COR-L47 (cell line): ENCODE measurements around the gene CNTNAP2.

Experiments used
- DNase-seq: peaks from one replicate; lab custom pipeline; 2025; lab: John Stamatoyannopoulos, UW

CNTNAP2 gene

DNA sequence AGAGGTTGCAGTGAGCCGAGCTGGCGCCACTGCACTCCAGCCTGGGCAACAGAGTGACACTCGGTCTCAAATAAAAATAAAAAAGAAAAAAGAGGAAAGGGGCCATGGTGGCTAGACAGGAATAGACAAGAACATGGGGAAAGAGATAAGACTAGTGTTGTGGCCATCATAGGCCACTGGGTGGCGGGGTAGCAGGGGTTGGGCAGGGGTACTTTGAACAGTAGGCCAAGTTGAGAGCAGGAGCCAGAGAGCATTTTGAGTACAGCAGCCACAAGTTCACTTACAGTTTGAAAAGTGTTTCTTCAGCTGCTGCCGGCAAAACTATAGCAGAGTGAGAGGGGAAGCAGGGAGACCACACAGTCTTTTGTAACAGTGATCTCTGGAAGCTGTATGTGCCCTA, 656.0 kb downstream of the CNTNAP2 start:
- DNase-seq, result no peak

DNA sequence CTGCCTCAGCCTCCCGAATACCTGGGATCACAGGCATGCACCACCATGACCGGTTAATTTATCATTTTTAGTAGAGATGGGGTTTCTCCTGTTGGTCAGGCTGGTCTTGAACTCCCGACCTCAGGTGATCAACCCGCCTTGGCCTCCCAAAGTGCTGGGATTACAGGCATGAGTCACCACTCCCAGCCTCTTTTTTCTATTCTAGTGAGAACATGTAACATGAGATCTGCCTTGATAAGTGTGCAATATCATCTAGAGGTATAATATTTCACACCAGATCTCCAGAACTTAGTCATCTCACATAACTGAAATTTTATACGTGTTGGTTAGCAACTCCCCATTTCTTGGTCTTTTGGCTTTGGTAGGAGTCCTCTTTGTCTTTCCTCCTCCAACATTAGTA, 656.9 kb downstream of the CNTNAP2 start:
- no peak for DNase-seq

DNA sequence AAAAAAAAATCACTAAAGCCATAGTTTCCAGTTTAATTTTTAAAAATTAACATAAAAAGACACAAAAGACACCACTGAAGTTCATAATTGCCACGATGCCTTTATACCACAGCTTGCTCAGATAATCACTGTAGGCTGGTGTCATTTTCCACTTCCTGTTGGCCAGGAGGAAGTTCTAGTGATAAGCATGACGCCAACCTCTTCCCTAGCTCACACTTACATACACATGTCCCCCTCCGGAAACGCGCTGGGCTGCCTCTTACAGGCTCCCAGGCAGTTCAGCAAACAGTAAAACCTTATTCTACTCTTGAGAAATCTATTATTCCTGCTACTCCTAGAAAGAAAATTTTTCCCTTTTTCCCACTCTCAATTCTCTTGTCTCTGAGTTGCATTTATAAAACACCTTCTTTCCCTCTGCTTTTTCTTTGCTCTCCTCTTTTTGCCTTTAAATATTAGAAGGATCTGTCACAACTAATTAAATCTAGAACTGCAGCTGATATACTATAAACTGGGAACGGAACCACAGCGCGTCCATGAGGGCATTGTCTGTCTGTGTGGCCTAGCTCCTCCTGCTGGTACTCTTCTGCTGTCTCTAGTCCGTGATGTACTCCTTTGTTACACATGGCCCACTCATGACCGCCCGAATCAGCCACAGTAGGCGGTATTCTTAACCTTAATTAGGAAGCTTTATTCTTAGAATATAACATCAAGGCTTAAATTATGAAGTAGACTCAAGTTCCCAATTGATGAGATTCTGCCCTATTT, 664.9 kb downstream of the CNTNAP2 start:
- no peak for DNase-seq

DNA sequence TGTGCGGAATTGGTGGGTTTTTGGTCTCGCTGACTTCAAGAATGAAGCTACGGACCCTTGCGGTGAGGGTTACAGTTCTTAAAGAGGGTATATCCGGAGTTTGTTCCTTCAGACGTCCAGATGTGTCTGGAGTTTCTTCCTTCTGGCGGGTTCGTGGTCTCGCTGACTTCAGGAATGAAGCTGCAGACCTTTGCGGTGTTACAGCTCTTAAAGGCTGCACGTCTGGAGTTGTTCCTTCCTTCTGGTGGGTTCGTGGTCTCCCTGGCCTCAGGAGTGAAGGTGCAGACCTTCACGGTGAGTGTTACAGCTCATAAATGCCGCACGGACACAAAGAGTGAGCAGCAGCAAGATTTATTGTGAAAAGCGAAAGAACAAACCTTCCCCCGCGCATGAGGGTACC, 670.7 kb downstream of the CNTNAP2 start:
- no peak for DNase-seq

DNA sequence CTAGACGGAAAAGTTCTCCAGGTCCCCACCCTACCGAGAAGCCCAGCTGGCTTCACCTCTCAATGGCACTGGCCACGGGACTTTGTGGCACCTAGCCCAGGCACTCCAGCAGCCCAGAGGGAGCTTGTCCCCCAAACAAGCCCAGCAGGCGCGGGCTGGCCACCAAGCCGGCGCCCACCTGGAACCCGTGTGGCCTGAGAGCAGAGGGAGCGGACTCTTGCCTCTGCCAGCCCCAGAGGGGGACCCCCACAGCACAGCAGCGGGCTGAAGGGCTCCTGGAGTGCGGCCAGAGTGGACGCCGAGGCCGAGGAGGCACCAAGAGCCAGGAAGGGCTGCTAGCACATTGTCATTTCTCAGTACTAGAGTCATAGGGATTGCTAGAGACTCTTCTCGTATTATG, 671.4 kb downstream of the CNTNAP2 start:
- DNase-seq, result no peak

DNA sequence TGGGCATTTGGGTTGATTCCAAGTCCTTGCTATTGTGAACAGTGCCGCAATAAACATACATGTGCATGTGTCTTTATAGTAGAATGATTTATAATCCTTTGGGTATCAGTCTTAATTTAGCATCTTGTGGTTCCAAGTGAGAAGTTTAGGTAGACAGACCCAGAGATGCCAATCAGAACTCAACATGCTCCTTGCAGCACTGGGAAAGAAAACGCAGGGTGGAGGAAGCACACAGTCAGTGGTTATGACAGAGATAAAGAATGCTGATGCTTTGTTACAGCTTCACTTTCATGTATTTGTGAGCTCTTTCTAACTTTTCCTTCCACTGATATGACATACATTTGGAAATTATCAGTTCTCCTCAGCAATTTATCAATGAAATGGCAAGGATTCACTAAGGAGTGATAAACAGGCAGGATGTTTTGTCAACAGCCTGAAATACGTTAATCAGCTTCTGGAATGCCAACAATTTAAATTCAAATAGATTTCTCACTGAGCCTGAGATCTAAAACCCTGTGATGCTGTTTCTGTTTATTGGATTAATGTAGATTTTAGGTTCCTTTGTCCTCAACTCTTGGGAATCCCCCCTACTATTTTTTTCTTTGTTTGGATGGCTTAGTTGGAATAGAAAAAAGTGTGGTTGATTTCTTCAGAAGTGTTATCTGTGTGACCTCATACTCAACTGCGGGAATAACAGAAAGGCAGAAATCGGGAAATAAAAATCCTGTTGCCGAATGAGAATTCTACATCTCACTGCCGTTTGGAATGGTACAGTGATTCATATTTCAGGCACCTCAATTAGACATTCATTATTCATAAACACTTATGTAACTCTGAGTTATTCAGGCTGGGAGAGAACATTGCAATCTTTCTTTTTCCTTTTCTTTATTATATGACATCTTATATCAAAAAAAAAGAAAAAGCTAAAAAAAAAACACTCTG, 675.0 kb downstream of the CNTNAP2 start:
- no peak for DNase-seq

DNA sequence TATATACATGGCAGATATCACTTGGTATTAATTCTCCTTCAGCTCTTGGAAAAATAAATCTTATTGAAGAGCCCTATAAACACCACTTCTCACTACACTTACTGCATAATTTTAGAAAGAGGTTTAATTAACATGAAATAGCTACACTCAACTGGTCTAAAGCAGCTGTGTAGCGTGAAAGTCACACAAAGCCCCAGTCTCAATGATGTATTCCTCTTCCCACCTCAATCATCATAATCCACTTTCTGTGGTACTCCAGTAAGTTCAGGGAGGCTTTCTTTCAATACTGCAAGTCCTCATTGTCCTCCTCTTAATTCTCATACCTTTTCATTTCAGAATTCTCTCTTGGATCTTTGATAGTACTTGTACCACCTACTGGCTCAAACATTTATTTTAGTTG, 688.0 kb downstream of the CNTNAP2 start:
- no peak for DNase-seq

DNA sequence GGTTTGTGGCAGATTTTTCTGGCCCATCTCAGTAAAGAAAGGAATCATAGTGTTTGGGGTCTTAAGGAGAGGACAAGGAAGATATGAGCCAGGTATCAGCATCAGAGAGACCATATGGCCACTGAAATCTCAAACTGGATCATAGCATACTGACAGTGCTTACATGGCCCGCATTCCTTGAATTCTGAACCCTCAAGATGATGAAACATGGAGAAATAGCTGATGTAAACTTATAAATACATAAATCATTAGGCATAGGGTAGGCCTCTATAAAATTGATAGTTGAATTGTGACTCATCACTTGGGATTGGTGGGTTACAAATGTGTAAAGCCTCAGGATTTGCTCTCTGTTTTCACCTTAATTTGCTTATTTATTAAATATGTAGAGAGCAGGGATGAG, 688.5 kb downstream of the CNTNAP2 start:
- DNase-seq, result no peak

DNA sequence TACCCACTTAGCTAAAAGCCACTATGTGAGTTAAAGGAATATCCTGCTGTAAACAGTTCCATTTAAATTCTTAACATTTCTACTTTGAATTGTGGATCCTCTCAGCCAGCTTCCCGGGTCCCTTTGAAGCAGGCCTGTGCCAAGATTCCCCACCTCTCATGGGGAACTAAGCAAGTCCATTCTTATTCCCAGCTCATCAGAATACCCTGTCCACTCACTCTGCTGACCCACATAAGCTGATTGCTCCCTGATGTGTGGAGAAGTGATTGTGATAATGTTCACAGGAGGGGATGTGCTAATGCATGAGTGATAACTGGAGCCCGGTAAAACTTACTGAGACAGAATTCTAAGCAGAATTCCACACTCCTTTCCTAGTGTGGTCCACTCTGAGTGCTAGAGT, 709.7 kb downstream of the CNTNAP2 start:
- no peak for DNase-seq

DNA sequence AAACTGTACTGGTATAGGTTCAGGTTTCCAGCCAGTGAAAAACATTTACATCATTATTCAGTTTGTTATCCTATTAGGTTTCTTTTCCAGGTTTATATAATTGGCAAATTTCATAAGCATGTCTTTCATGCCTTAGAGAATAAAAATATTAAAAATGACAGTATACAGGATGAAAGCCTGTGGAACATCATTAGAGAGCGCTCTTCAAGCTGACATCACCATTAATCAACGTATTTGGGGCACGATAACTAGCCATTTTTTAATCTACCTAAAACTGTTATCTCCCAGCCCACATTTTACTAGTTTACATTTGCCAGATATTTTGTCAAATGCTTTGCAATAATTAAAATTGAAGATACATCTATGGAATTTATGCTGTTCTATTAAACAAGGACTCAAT, 714.1 kb downstream of the CNTNAP2 start:
- DNase-seq, result no peak

DNA sequence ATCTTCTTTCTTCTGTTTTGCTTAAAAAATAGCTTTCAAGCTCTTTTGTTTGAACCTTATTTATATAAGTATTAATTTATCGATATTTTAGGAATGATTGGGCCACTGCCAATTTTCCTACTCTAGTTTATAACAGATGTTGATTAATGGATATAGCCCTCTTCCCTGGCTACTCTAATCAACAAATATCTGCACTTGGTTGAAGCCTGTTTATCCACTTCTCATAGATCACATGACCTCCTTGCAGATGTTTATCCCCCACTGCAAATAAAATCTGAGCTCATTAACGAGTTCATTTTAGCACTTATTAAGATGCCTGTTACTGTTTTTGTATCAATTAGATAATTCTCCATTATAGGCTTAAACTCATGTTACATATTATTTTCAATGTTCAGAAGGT, 715.3 kb downstream of the CNTNAP2 start:
- no peak for DNase-seq

DNA sequence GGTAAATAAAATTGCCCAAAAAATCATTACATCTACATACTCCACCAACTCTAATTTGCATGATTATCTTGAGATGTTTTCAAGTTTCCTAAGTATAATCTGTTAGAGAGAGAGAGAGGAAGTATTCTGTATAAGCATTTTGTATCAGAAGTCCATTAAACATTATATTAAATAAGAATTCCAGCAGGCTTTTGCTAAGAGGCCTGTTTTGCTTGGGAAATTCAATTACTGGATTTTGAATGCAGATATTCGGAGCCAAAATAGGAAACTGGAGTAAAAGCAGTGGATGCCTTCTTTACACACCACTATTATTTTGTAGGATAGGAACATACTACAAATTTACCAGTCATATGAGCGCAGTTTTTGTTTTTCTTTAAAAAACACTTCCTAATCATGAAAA, 727.8 kb downstream of the CNTNAP2 start:
- DNase-seq, result no peak

DNA sequence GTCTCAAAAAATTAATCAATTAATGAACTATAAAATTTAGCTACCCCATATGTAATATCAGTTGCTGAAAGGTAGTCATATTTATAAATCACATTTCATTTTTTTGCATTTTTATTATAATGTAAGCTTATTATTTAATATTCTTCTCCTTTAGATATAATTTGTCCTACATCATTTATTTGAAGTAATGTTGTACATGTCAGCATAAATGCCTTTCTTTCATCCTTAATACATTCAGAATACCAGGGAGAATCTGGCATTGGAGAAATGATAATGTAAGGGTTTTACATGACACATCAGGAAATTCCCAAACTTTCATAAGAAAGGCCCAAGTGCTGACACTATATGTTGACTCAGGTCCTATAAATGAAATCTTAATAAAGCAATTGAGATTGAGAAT, 742.1 kb downstream of the CNTNAP2 start:
- DNase-seq, result no peak

DNA sequence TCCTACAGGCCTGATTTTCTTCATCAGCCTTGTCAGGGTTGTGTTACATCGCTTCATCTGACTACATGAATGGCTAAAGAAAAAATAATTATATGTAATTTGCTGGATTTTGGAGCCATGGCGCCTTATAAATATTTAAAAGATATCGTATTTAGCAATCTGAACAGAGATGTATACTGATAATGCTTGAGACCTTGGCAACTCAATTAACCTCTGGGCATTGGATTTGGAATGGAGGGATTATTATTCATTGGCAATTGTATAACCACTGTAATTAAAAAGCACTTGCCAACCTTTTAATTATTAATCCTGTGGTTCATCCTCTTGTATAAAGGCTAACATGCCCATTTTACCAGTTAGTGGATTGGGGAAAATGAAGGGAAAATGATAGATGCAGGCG, 745.1 kb downstream of the CNTNAP2 start:
- no peak for DNase-seq

DNA sequence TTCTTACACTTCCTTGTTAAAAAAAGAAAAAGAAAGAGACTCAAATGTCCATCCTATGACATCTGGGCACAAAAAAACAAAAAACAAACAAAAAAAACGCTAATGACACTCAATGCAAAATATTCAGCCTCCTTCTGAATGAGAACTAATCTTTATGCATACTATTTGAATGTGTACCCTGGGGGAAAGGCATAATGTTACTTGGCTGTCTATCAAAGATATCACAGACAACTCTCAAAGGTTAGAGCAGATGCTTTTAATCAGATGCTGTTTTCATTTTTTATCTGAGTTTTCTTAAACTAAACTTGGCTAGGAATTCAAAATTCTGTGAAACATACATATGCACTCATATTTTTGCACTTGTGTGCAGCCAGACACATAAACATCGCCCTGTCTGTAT, 745.8 kb downstream of the CNTNAP2 start:
- DNase-seq, result no peak

DNA sequence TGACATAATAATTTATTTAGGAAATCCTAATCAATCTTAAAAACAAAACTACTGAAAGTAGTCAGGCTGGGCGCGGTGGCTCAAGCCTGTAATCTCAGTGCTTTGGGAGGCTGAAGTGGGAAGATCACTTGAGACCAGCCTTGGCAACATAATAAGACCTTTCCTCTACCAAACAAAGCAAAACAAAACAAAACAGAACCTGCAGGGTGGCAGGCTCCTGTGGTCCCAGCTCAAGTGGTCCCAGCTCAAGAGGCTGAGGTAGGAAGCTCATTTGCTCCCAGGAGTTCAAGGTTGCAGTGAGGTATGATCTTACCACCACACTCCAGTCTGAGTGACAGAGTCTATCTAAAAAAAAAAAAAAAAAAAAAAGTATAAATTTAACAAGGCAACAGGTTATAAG, 748.0 kb downstream of the CNTNAP2 start:
- no peak for DNase-seq

DNA sequence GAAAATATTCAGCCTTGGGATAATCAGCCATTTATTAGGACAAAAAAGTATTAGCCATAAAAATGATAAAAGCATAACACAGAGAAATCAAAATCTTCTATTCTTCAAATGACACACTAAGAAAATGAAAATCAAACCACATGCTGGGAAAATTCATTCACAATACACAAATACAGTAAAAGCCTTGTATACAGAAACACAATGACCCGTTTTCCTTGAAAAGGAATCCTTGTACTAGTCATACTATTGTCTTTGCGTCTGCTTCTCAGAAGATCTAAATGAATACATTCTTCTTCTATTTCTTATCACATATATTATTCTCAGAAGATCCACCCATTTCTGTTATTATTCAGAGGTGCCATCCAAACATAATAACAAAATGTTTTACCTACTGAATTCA, 749.1 kb downstream of the CNTNAP2 start:
- no peak for DNase-seq

DNA sequence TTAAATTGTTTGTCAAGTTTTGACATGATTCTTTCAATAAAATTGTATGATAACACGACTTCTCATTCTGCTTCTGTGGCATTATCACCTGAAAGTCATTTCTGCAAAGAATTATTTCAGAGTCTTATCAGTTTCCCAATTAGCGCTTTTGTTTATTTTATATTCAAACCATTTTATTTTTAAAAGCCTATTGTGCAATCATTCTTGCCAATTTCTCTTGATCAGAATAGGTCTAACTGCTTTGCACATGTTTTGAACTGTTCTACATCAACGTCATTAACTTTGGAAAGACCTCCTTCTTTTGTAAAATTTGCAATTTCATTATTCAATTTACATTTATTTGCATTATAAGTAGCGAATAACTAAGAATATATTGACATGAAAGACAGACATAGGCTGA, 758.1 kb downstream of the CNTNAP2 start:
- DNase-seq, result no peak

DNA sequence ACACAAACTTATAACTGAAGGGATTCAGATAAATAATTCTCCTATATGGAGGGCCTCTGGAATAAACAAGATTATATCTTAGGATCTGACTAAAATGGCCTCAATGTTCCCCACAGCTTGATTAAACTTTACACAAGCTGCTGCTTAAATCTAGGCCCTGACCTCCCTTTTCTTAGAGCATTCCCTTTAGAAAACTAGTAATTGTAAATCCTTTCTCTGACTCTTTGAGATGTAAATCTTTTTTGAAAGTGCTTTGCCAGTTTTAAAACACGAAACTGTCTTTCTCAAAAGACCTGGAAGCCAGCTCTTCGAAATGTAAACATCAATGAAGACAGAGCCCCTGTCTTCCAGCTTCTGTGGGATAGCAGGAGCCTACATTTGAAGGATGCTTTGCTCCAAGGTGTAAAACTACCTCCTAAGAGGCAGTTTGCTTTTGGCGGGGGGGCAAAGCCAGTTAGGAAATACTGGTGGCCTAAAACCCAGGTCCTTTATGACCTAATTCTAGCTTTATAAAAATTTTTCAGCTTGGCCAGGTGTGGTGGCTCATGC, 758.7 kb downstream of the CNTNAP2 start:
- DNase-seq, result no peak

DNA sequence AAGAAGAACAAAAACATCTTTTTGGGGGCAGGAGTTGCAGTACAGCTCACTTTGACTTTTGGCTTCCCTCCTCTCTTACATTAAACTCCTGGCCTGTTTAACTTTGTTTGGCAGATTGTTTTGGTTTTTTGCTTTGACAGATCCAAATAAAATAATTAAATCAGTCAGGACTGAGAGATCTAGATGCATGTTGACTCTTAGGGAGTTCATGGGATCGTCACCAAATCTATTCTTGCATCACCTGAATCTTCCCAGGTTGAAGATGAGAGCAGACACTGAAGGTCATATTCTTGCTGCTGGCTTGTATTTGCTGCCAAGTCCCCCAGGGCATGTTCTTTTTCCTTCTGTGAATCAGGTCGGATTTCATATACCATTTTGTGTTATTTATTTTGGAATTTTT, 759.4 kb downstream of the CNTNAP2 start:
- no peak for DNase-seq

DNA sequence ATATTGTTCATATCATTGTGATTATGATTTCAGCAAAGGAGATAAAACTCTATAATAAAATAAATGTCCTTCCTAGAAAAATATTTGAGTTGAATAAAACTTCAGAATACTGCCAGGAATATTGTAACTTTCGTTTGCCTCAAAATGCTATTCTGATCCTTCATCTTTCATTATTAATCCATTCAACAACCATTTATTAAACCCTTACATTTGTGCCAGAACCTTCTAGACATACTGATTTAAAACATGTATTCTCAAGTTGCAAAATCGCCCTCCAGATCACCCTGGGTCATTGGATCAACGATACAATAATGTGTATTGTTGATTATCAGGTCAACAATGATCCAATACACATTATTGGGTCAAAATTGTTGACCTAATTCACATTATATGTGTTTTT, 759.8 kb downstream of the CNTNAP2 start:
- no peak for DNase-seq

DNA sequence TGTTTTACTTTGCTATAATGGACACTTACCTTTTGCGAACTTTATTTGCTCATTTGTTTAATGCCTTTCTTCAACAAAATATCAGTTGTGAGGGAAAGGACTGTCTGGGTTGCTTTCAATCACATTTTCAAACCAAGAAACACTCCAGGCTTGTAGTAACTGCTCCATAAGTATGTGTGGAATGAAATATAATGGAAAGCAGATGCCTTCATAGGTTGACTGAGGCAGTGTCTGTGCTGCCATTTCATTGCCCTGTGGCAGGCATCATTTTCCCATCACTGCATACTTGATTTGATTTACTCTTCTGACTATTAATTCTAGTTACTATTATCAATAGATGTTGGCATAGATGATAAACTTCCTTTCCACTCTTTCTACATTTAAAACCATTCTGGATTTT, 762.3 kb downstream of the CNTNAP2 start:
- DNase-seq, result no peak

DNA sequence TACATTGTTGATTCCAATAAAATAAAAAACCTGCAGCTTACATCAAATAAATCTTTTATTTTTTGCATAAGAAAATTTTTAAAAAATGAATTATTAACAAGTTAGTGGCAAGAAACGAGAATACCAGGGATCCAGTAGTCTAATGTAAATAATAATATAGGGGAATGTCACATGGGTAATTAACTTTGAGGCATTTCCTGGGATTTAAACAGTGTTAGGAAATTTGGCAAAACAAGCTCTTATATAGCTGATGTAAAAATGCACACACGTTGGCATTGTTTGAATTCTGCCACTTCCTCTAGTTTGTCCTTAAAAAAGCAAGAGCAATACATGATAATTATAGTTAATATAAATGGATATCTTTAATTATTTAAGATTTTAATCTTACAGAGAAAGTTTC, 768.6 kb downstream of the CNTNAP2 start:
- DNase-seq, result no peak
